HCT116 (cell line): Measurements from ENCODE around the gene PBX1. TPM values are rescaled to one million over a fixed set of nuclear protein-coding genes. Genes with fewer than 3 reads are reported as not detected.

ENCODE experiments used
- ATAC-seq: fragments of 200-7000 bp; cut with Tn5 transposase; 2 replicates; pipeline ENCODE4 v1.9.1; 2020; ENCODE audit warnings: mild to moderate bottlenecking, moderate library complexity
- BruUV-seq: library from RNA; stranded (reverse); fragments of 400-500 nt; replicated peaks from 2 replicates; lab custom pipeline; 2021; lab: Mats Ljungman, UMichigan
- CTCF ChIA-PET: fragments of 300-600 bp; sonication (Branson Sonifier 250); formaldehyde crosslinking; loops from one replicate; lab custom pipeline; 2021; ENCODE audit warnings: antibody characterized with exemption; lab: Charles Lee
- POLR2A ChIA-PET: fragments of 300-600, 350-600 bp; sonication (Branson Sonifier 250); formaldehyde crosslinking; loops from one replicate; lab custom pipeline; 2021; ENCODE audit warnings: antibody characterized with exemption; lab: Charles Lee
- RAD21 ChIA-PET, 2 experiments: fragments of 300-600 bp; sonication (Branson Sonifier 250); formaldehyde crosslinking; loops; one replicate each; lab custom pipeline; 2023; ENCODE audit warnings: low total read pairs in 2 of 2; ENCODE audit not compliant: uncharacterized antibody in 2 of 2, unreplicated experiment in 2 of 2, low non-redundant PET in 1 of 2; lab: Charles Lee
- DNase-seq: peaks from one replicate; pipeline ENCODE4 v3.0.0-alpha.2; 2010; ENCODE audit warnings: low read depth, low spot score
- H2AFZ ChIP-seq: fragments of 200-600 bp; shearing (Covaris generic), sonication (generic); 2 replicates; pipeline ENCODE4 v1.6.1; 2017; ENCODE audit warnings: low read depth, mixed run types, mixed read lengths, antibody characterized with exemption, low read length; ENCODE audit not compliant: poor library complexity, severe bottlenecking
- H3K27ac ChIP-seq: 2 replicates; pipeline ENCODE4 v1.5.1; 2012; ENCODE audit warnings: low read depth, low read length
- H3K27me3 ChIP-seq: fragments of 200-600 bp; sonication (generic); 2 replicates; pipeline ENCODE4 v1.6.1; 2016; ENCODE audit warnings: mixed run types, low read length, mixed read lengths; ENCODE audit not compliant: insufficient read depth
- H3K36me3 ChIP-seq, 2 experiments: fragments of 200-500 bp in 1 of 2; fragments of 200-600 bp in 1 of 2; sonication (Bioruptor generic) in 1 of 2; sonication (generic) in 1 of 2; 2 replicates each; pipeline versions ENCODE4 v1.5.1 to v1.6.1; 2014 to 2016; ENCODE audit warnings: low read length in 2 of 2, inconsistent platforms in 1 of 2, mixed read lengths in 1 of 2, mixed run types in 1 of 2; ENCODE audit not compliant: insufficient read depth in 2 of 2, control insufficient read depth in 1 of 2
- H3K4me1 ChIP-seq, 2 experiments: fragments of 200-600 bp in 1 of 2; sonication (generic) in 1 of 2; 2 replicates each; pipeline versions ENCODE4 v1.5.1 to v1.6.1; 2012 to 2017; ENCODE audit warnings: low read length in 2 of 2, inconsistent platforms in 1 of 2, mild to moderate bottlenecking in 1 of 2, mixed read lengths in 1 of 2, mixed run types in 1 of 2, moderate library complexity in 1 of 2; ENCODE audit not compliant: insufficient read depth in 2 of 2, control insufficient read depth in 1 of 2
- H3K4me2 ChIP-seq: fragments of 200-600 bp; sonication (generic); 2 replicates; pipeline ENCODE4 v1.6.1; 2017; ENCODE audit warnings: mixed run types, low read length, mixed read lengths
- H3K4me3 ChIP-seq, 2 experiments: fragments of 200-600 bp in 1 of 2; sonication (generic) in 1 of 2; replicated peaks in 1 of 2; 2 replicates each; pipeline ENCODE4 v1.5.1; 2011 to 2016; ENCODE audit warnings: low read length in 2 of 2, control low read depth in 1 of 2, low read depth in 1 of 2, mild to moderate bottlenecking in 1 of 2, mixed read lengths in 1 of 2, mixed run types in 1 of 2
- H3K79me2 ChIP-seq: fragments of 200-600 bp; sonication (generic); 2 replicates; pipeline ENCODE4 v1.6.1; 2017; ENCODE audit warnings: mild to moderate bottlenecking, mixed run types, low read length, moderate library complexity, mixed read lengths; ENCODE audit not compliant: insufficient read depth
- H3K9ac ChIP-seq: fragments of 200-600 bp; sonication (generic); 2 replicates; pipeline ENCODE4 v1.6.1; 2016; ENCODE audit warnings: low read length, mixed read lengths
- H3K9me2 ChIP-seq: fragments of 200-600 bp; sonication (generic), shearing (Covaris generic); 2 replicates; pipeline ENCODE4 v1.6.1; 2017; ENCODE audit warnings: mixed run types, mild to moderate bottlenecking, moderate library complexity; ENCODE audit not compliant: insufficient read depth
- H3K9me3 ChIP-seq, 2 experiments: fragments of 200-500 bp in 1 of 2; fragments of 200-600 bp in 1 of 2; sonication (Bioruptor generic) in 1 of 2; sonication (generic) in 1 of 2; 2 replicates each; pipeline ENCODE4 v1.6.1; 2014 to 2017; ENCODE audit warnings: low read length in 2 of 2, mixed read lengths in 2 of 2, inconsistent platforms in 1 of 2, low read depth in 1 of 2, mild to moderate bottlenecking in 1 of 2, mixed run types in 1 of 2, moderate library complexity in 1 of 2; ENCODE audit not compliant: control insufficient read depth in 1 of 2, insufficient read depth in 1 of 2
- H4K20me1 ChIP-seq: fragments of 200-600 bp; sonication (generic), shearing (Covaris generic); 2 replicates; pipeline ENCODE4 v1.6.1; 2017; ENCODE audit warnings: mixed run types, mild to moderate bottlenecking, moderate library complexity; ENCODE audit not compliant: insufficient read depth
- EZH2 ChIP-seq: fragments of 200-600 bp; sonication (generic); IDR thresholded peaks from 2 replicates; pipeline ENCODE4 v1.6.1; 2017; ENCODE audit warnings: antibody characterized with exemption, mixed run types
- SRF ChIP-seq: IDR thresholded peaks from 2 replicates; pipeline ENCODE4 v1.6.1; 2012; ENCODE audit warnings: low read depth
- YY1 ChIP-seq: IDR thresholded peaks from 2 replicates; pipeline ENCODE4 v1.6.1; 2011; ENCODE audit warnings: low read length, low read depth, moderate library complexity, mild to moderate bottlenecking; ENCODE audit not compliant: insufficient replicate concordance; ENCODE audit errors: extremely low read depth
- ZFX ChIP-seq: fragments of 450-650 bp; IDR thresholded peaks from 2 replicates; pipeline ENCODE4 v1.6.1; 2017
- intact Hi-C: fragments of 100-400 bp; cut with micrococcal nuclease; formaldehyde crosslinking; loops from 2 replicates; pipeline ENCODE4 v1.10.0; 2022
- total RNA-seq: library from RNA; stranded (reverse); gene quantifications from one replicate; pipeline ENCODE4 v1.2.1, GENCODE V29; 2021; ENCODE audit not compliant: unreplicated experiment
- TF ChIP-seq, protein P1 (sequence below): IDR thresholded peaks from 2 replicates; pipeline ENCODE4 v1.6.1; 2012; ENCODE audit warnings: low read depth
- TF ChIP-seq, protein P2 (sequence below), 3 experiments: fragments of 200-600 bp in 1 of 3; sonication (generic) in 1 of 3; IDR thresholded peaks in 2 of 3; conservative IDR thresholded peaks in 1 of 3; 2 replicates each; pipeline ENCODE4 v1.5.1; 2012 to 2017; ENCODE audit warnings: low read depth in 2 of 3, low read length in 2 of 3, antibody characterized with exemption in 1 of 3, borderline replicate concordance in 1 of 3, control low read depth in 1 of 3, mild to moderate bottlenecking in 1 of 3, mixed read lengths in 1 of 3, mixed run types in 1 of 3, moderate library complexity in 1 of 3; ENCODE audit not compliant: insufficient read depth in 1 of 3
- TF ChIP-seq, protein P3 (sequence below): IDR thresholded peaks from 2 replicates; pipeline ENCODE4 v1.6.1; 2011; ENCODE audit warnings: mild to moderate bottlenecking, low read length, moderate library complexity; ENCODE audit not compliant: insufficient replicate concordance; ENCODE audit errors: extremely low read depth

PBX1 gene
- total RNA-seq, 1 experiment from 2014 or later, result 29.6 TPM

DNA sequence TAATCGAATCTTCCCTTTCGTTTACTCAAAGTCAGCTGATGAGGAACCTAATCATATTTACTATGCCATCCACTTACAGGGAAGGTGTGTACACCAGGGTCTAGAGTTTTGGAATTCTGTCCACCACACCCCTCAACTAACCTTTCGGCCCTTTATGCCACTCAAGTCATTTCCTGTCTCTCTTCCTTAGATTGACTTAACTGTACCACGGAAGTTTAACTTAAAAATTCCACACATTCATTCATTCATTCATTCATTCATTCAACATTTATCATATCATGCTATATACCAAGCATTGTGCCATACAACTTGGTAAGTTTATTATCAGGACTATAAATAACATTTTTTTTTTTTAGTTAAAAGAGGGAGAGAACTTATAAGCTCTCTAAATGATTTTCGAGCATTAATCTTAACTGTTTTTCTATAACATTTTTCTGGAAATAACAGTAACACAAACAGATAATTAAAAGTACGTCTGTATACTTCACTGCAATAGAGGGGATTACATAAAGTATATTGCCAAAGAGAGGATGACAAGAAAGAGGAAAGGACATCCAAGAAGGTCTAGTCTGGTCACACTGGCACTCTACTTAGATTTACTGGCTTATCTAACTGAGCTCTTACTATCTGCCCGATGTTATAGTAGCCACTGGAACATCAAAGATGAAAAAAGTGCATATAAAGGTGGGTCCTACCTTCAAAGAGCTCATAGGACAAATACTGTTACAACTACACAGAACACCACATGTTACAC lies 243.7 kb downstream of the PBX1 start:
- no peaks in the 10 kb centered on the region for H3K9me2 ChIP-seq
- POLR2A ChIA-PET, result no interaction called here
- no peaks in the 10 kb centered on the region for H3K9me3 ChIP-seq
- intact Hi-C loops, result loop anchor here (10.0 kb wide), 1 partner anchor 1238 kb away; no protein-coding TSS in a partner anchor
- CTCF ChIA-PET, result no interaction called here
- TF ChIP-seq, protein P1, sequence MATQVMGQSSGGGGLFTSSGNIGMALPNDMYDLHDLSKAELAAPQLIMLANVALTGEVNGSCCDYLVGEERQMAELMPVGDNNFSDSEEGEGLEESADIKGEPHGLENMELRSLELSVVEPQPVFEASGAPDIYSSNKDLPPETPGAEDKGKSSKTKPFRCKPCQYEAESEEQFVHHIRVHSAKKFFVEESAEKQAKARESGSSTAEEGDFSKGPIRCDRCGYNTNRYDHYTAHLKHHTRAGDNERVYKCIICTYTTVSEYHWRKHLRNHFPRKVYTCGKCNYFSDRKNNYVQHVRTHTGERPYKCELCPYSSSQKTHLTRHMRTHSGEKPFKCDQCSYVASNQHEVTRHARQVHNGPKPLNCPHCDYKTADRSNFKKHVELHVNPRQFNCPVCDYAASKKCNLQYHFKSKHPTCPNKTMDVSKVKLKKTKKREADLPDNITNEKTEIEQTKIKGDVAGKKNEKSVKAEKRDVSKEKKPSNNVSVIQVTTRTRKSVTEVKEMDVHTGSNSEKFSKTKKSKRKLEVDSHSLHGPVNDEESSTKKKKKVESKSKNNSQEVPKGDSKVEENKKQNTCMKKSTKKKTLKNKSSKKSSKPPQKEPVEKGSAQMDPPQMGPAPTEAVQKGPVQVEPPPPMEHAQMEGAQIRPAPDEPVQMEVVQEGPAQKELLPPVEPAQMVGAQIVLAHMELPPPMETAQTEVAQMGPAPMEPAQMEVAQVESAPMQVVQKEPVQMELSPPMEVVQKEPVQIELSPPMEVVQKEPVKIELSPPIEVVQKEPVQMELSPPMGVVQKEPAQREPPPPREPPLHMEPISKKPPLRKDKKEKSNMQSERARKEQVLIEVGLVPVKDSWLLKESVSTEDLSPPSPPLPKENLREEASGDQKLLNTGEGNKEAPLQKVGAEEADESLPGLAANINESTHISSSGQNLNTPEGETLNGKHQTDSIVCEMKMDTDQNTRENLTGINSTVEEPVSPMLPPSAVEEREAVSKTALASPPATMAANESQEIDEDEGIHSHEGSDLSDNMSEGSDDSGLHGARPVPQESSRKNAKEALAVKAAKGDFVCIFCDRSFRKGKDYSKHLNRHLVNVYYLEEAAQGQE, result no peak
- TF ChIP-seq YY1, result no peak
- TF ChIP-seq, protein P2, sequence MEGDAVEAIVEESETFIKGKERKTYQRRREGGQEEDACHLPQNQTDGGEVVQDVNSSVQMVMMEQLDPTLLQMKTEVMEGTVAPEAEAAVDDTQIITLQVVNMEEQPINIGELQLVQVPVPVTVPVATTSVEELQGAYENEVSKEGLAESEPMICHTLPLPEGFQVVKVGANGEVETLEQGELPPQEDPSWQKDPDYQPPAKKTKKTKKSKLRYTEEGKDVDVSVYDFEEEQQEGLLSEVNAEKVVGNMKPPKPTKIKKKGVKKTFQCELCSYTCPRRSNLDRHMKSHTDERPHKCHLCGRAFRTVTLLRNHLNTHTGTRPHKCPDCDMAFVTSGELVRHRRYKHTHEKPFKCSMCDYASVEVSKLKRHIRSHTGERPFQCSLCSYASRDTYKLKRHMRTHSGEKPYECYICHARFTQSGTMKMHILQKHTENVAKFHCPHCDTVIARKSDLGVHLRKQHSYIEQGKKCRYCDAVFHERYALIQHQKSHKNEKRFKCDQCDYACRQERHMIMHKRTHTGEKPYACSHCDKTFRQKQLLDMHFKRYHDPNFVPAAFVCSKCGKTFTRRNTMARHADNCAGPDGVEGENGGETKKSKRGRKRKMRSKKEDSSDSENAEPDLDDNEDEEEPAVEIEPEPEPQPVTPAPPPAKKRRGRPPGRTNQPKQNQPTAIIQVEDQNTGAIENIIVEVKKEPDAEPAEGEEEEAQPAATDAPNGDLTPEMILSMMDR (IDR thresholded peaks at IDR 0.05 in 2 of 3, conservative IDR thresholded peaks at IDR 0.05 in 1 of 3; ENCODE audit: borderline replicate concordance in 1 of 3, insufficient read depth in 1 of 3, low read depth in 2 of 3, low read length in 2 of 3), result no peak
- TF ChIP-seq, protein P3, sequence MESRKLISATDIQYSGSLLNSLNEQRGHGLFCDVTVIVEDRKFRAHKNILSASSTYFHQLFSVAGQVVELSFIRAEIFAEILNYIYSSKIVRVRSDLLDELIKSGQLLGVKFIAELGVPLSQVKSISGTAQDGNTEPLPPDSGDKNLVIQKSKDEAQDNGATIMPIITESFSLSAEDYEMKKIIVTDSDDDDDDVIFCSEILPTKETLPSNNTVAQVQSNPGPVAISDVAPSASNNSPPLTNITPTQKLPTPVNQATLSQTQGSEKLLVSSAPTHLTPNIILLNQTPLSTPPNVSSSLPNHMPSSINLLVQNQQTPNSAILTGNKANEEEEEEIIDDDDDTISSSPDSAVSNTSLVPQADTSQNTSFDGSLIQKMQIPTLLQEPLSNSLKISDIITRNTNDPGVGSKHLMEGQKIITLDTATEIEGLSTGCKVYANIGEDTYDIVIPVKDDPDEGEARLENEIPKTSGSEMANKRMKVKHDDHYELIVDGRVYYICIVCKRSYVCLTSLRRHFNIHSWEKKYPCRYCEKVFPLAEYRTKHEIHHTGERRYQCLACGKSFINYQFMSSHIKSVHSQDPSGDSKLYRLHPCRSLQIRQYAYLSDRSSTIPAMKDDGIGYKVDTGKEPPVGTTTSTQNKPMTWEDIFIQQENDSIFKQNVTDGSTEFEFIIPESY, result no peak
- TF ChIP-seq ZFX, result no peak
- no peak for TF ChIP-seq EZH2
- no peak for TF ChIP-seq SRF
- RAD21 ChIA-PET, result no interaction called here
- H3K9ac ChIP-seq, result no peak overlapping the region
- H3K4me3 ChIP-seq, result no peak overlapping the region
- no peaks in the 10 kb centered on the region for H3K27me3 ChIP-seq
- no peak overlapping the region for H3K27ac ChIP-seq
- no peak for DNase-seq
- peaks cover 0 to 4% of the 10 kb centered on the region in 2 experiments; a peak in 1 of 4 replicates for H3K4me1 ChIP-seq
- H4K20me1 ChIP-seq, result no peaks in the 10 kb centered on the region
- no peak for ATAC-seq
- no peak overlapping the region for H3K4me2 ChIP-seq
- BruUV-seq, result no TSS peak
- no peaks in the 10 kb centered on the region for H3K36me3 ChIP-seq
- no peak overlapping the region for H2AFZ ChIP-seq
- no peaks in the 10 kb centered on the region for H3K79me2 ChIP-seq
